Lower leg skin (tissue), 4 donors: ENCODE results near the gene CACNA2D4. TPM values are rescaled to one million over a fixed set of nuclear protein-coding genes. Genes with fewer than 3 reads are reported as not detected.

Experiments used
- DNase-seq, 2 donors: peaks; one replicate each; pipeline ENCODE4 v3.0.0-alpha.2; 2019; ENCODE audit warnings: low spot score in 2 of 2
- H3K4me3 ChIP-seq: fragments of 200-600 bp; sonication (generic); 2 replicates; pipeline ENCODE4 v1.5.1; 2017; ENCODE audit warnings: mild to moderate bottlenecking, low read depth; ENCODE audit not compliant: poor library complexity, severe bottlenecking
- POLR2A ChIP-seq, 2 donors: fragments of 450-650 bp; IDR thresholded peaks; one replicate each; pipeline ENCODE4 v1.6.1; 2016 to 2017; ENCODE audit warnings: antibody characterized with exemption in 2 of 2, mild to moderate bottlenecking in 1 of 2, moderate library complexity in 1 of 2
- WGBS, 2 donors: methylation state at CpG; one replicate each; pipeline ENCODE4 v1.1.5; 2018; 5-methylcytosine and 5-hydroxymethylcytosine counted together
- intact Hi-C: fragments of 100-400 bp; cut with DNase I; formaldehyde crosslinking; loops from one replicate; pipeline ENCODE4 v1.15.0; 2023; ENCODE audit warnings: low total_unique reads
- total RNA-seq, 4 donors: library from RNA; depleted of rRNA; stranded (reverse); fragments of >200 nt; gene quantifications; one replicate each; pipeline ENCODE4 v1.1.0, GENCODE V29; 2016
- TF ChIP-seq, protein P1 (sequence below), 3 donors: fragments of 450-650 bp; IDR thresholded peaks; one replicate each; pipeline ENCODE4 v1.5.1; 2016; ENCODE audit warnings: antibody characterized with exemption in 3 of 3, mild to moderate bottlenecking in 3 of 3, moderate library complexity in 2 of 3

CACNA2D4 gene
- total RNA-seq, 4 donors from 2014 or later: 2.3 to 4.0 (median 3.1) TPM

GRCh38 chr12:1846421-1847405 is 71.7 kb downstream of the CACNA2D4 start:
- TF ChIP-seq, protein P1, sequence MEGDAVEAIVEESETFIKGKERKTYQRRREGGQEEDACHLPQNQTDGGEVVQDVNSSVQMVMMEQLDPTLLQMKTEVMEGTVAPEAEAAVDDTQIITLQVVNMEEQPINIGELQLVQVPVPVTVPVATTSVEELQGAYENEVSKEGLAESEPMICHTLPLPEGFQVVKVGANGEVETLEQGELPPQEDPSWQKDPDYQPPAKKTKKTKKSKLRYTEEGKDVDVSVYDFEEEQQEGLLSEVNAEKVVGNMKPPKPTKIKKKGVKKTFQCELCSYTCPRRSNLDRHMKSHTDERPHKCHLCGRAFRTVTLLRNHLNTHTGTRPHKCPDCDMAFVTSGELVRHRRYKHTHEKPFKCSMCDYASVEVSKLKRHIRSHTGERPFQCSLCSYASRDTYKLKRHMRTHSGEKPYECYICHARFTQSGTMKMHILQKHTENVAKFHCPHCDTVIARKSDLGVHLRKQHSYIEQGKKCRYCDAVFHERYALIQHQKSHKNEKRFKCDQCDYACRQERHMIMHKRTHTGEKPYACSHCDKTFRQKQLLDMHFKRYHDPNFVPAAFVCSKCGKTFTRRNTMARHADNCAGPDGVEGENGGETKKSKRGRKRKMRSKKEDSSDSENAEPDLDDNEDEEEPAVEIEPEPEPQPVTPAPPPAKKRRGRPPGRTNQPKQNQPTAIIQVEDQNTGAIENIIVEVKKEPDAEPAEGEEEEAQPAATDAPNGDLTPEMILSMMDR (IDR thresholded peaks at IDR 0.05): no peak
- no peak for TF ChIP-seq POLR2A (IDR thresholded peaks at IDR 0.05)
- peak in 1 of 2 donors; percentile 80 for DNase-seq
- no peak overlapping the region for H3K4me3 ChIP-seq
- WGBS, 2 donors: 88 to 89% methylated on average over 17 to 23 of the region's 24 CpGs
- intact Hi-C loops: no loop called here

DNA sequence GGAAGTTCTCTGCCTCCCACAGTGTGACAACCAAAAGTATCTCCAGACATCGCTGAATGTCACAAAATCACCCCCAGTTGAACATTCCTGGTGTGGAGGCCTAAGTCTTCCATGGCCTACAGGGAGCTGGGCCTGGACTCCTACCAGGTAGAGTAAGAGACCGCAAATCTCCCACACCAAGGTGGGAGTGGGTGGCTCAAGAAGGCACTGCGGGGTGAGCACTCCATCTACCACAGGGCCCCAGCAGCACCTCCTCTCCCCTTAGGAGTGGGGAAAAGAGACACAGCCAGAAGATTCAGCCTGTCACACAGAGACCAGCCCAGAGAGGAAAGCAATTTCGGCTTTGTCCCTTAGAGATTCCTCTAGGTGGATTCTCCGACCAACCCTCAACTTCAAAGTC is 72.6 kb downstream of the CACNA2D4 start:
- intact Hi-C loops: no loop called here
- WGBS, 2 donors: 91 to 93% methylated on average over 4 to 5 of the region's 5 CpGs
- DNase-seq: peak in 1 of 2 donors; percentile 62
- TF ChIP-seq POLR2A (IDR thresholded peaks at IDR 0.05): no peak
- H3K4me3 ChIP-seq: no peak overlapping the region

- intact Hi-C loops: no loop called here
- peak in 1 of 2 donors; percentile 75 for DNase-seq
- H3K4me3 ChIP-seq: no peak overlapping the region
- WGBS, 2 donors: 60% methylated on average over 10 to 14 of the region's 14 CpGs
- TF ChIP-seq, protein P1 (IDR thresholded peaks at IDR 0.05): no peak
- no peak for TF ChIP-seq POLR2A (IDR thresholded peaks at IDR 0.05)
These were observed 73.0 kb downstream of the CACNA2D4 start for GRCh38 chr12:1845427-1845826.

- no peak overlapping the region for H3K4me3 ChIP-seq
- intact Hi-C loops: no loop called here
- no peak for TF ChIP-seq POLR2A (IDR thresholded peaks at IDR 0.05)
- 32 to 38% methylated on average over 12 of the region's 12 CpGs for WGBS, 2 donors
- peak in 1 of 2 donors; percentile 61 for DNase-seq
These were observed 73.6 kb downstream of the CACNA2D4 start for GRCh38 chr12:1844661-1845409.

DNA sequence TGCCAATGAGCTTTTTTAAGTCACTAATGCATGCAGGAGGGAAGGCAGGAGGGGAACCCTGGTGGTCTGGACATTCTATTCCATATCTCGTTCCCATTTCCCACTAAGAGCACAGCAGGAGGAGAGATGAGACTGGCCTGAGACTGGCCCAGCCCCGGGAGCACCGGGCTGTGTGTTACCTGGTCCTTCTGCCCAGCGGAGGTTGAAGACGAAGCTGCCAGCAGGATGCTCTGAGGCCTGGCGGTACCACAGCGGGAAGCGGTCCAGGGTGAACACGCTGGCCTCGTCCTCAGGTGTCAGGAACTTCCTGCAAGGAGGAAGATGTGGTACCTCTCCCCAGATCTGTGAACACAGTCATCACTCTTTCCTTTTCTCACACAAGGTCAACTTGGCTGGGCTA is 74.2 kb downstream of the CACNA2D4 start:
- peak in 1 of 2 donors; percentile 57 for DNase-seq

GRCh38 chr12:1843641-1844005 is 74.8 kb downstream of the CACNA2D4 start:
- WGBS, 2 donors: 50 to 54% methylated on average over 3 of the region's 3 CpGs
- TF ChIP-seq, protein P1 (IDR thresholded peaks at IDR 0.05): no peak
- H3K4me3 ChIP-seq: no peak overlapping the region
- intact Hi-C loops: no loop called here
- DNase-seq: peak in 1 of 2 donors; percentile 65

More for the DNA sequence above, 74.2 kb downstream of the CACNA2D4 start:
- 56 to 68% methylated on average over 8 to 10 of the region's 10 CpGs for WGBS, 2 donors
- intact Hi-C loops: no loop called here
- H3K4me3 ChIP-seq: no peak overlapping the region
- TF ChIP-seq POLR2A (IDR thresholded peaks at IDR 0.05): no peak
- TF ChIP-seq, protein P1 (IDR thresholded peaks at IDR 0.05): no peak
